ENCODE data around the gene ARG2.

Gene ARG2

GRCh38 chr14:67641480-67641879, 21.8 kb downstream of the ARG2 start:
- DNase-seq, result no peak

GRCh38 chr14:67641902-67642749, 22.4 kb downstream of the ARG2 start:
- no peak for DNase-seq

GRCh38 chr14:67643713-67644112, 24.0 kb downstream of the ARG2 start:
- DNase-seq, result no peak

- DNase-seq, result no peak
Measured at GRCh38 chr14:67644428-67644827, 24.7 kb downstream of the ARG2 start.

- DNase-seq, result no peak
Measured at GRCh38 chr14:67645414-67645813, 25.7 kb downstream of the ARG2 start.

GRCh38 chr14:67646131-67646530, 26.4 kb downstream of the ARG2 start:
- no peak for DNase-seq

- DNase-seq, result no peak
Measured at GRCh38 chr14:67650151-67650550, 30.4 kb downstream of the ARG2 start.

GRCh38 chr14:67650694-67651093, 31.0 kb downstream of the ARG2 start:
- DNase-seq, result no peak

- DNase-seq, result no peak
Measured at GRCh38 chr14:67652189-67652588, 32.5 kb downstream of the ARG2 start.

- no peak for DNase-seq
Measured at GRCh38 chr14:67653651-67654280, 34.0 kb downstream of the ARG2 start.

- no peak for DNase-seq
Measured at GRCh38 chr14:67663633-67664032, 43.9 kb downstream of the ARG2 start.

- no peak for DNase-seq
Measured at GRCh38 chr14:67665868-67666267, 46.1 kb downstream of the ARG2 start.

GRCh38 chr14:67666750-67667449, 47.2 kb downstream of the ARG2 start:
- peak; percentile 8 for DNase-seq

- no peak for DNase-seq
Measured at GRCh38 chr14:67668559-67668958, 48.8 kb downstream of the ARG2 start.

- DNase-seq, result no peak
Measured at GRCh38 chr14:67673451-67673850, 53.7 kb downstream of the ARG2 start.

- peak; percentile 9 for DNase-seq
Measured at GRCh38 chr14:67674139-67674479, 54.4 kb downstream of the ARG2 start.

- peak; percentile 34 for DNase-seq
Measured at GRCh38 chr14:67674480-67675218, 54.9 kb downstream of the ARG2 start, which contains the start of gene VTI1B. VTI1B (minus strand) TSS chr14:67674632; CDS start chr14:67674489, 143 bp downstream.

- no peak for DNase-seq
Measured at GRCh38 chr14:67675219-67675582, 55.5 kb downstream of the ARG2 start.

GRCh38 chr14:67679006-67679405, 59.3 kb downstream of the ARG2 start:
- DNase-seq, result no peak

GRCh38 chr14:67680121-67680602, 60.4 kb downstream of the ARG2 start:
- no peak for DNase-seq

- no peak for DNase-seq
Measured at GRCh38 chr14:67680941-67681340, 61.2 kb downstream of the ARG2 start.

- no peak for DNase-seq
Measured at GRCh38 chr14:67683842-67684241, 64.1 kb downstream of the ARG2 start.

- DNase-seq, result no peak
Measured at GRCh38 chr14:67690011-67690410, 70.3 kb downstream of the ARG2 start.
